Upper lobe of right lung (tissue), 1 donor: ENCODE data around the gene NKX2-3. TPM values are rescaled to one million over a fixed set of nuclear protein-coding genes. Genes with fewer than 3 reads are reported as not detected.

Experiments
- ATAC-seq: fragments of 200-7000 bp; cut with Tn5 transposase; one replicate; pipeline ENCODE4 v1.9.1; 2020; ENCODE audit warnings: mild to moderate bottlenecking, moderate library complexity
- DNase-seq: peaks from one replicate; pipeline ENCODE4 v3.0.0-alpha.2; 2020
- H3K27ac ChIP-seq: fragments of 200-600 bp; one replicate; pipeline ENCODE4 v1.8.0; 2022
- H3K27me3 ChIP-seq: fragments of 200-600 bp; one replicate; pipeline ENCODE4 v1.8.0; 2022; ENCODE audit warnings: mild to moderate bottlenecking
- H3K36me3 ChIP-seq: fragments of 200-600 bp; one replicate; pipeline ENCODE4 v1.8.0; 2022
- H3K4me1 ChIP-seq: fragments of 200-600 bp; one replicate; pipeline ENCODE4 v1.8.0; 2022
- H3K4me3 ChIP-seq: fragments of 200-600 bp; one replicate; pipeline ENCODE4 v1.8.0; 2022; ENCODE audit warnings: mild to moderate bottlenecking
- H3K9me3 ChIP-seq: fragments of 200-600 bp; one replicate; pipeline ENCODE4 v1.8.0; 2022
- intact Hi-C: fragments of 100-400 bp; cut with DNase I; formaldehyde crosslinking; loops from one replicate; pipeline ENCODE4 v1.11.0; 2022
- total RNA-seq: library from RNA; stranded (reverse); fragmentation: NEBNext Ultra II Directional; extraction: Animal tissue kit (Norgen Biotek cat#: 25700); gene quantifications from one replicate; pipeline ENCODE4 v1.2.1, GENCODE V29; 2021
- TF ChIP-seq, protein P1 (sequence below): fragments of 200-600 bp; IDR thresholded peaks from one replicate; pipeline ENCODE4 v1.8.0; 2022; ENCODE audit warnings: antibody characterized with exemption
- donor health status: DM: no; HTN: yes; CAD: no; lungs with severe emphysema.

NKX2-3 gene
- total RNA-seq, 1 donor from 2014 or later: 0.26 TPM

DNA sequence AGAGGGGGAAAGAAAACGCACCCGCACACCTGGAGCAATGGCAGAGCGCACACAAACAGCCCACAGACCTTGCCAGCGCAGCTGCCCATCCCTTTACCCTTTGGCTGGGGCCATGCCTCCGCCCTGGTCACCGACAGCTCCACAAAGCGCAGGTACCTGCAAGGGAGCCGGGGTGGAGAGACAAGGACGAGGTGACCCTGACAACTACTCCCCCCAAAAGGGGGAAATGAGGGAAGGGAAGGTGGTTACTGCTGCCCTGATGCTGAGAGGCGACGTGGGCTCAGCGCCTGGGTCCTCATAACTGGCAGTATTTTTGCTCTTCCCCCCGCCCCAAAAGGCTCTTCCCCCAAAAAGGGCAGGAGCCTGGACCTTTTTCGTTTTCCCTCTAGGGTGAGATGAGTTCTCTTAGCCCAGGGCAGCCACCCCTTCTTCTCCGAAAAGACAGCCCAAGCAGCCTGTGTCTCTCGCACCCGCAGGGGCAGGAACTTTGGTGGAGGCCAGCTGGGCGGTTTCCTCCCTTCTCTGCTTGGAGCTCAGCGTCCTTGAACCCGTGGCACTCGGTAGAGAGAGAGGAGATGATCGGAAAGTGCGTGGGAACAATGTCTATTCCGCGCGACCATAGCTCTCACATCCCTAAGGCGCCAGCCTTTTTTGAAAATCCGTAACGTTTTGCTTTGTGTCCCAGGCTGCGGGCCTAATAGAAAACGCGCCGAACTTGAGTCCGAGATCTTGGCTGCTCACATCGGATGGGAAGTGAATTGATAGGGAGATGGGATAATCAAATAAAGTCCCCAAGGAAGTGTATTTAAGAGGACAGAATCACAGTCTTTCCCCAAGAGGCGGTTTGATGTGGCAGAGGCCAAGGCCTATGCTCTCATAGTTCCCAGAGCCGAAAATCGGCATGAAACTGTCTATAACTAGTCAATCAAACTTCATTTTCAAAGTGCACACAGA, 1.0 kb downstream of the NKX2-3 start:
- no peak for ATAC-seq
- no peak for DNase-seq
- Histone ChIP-seq H3K4me1 (peaks cover 31% of the 10 kb centered on the region), H3K36me3 (no peaks in the 10 kb centered on the region), H3K27me3 (peaks cover 99% of the 10 kb centered on the region), H3K27ac (no peak overlapping the region), H3K9me3 (no peaks in the 10 kb centered on the region), H3K4me3 (no peak overlapping the region)
- intact Hi-C loops: no loop called here
- TF ChIP-seq, protein P1, sequence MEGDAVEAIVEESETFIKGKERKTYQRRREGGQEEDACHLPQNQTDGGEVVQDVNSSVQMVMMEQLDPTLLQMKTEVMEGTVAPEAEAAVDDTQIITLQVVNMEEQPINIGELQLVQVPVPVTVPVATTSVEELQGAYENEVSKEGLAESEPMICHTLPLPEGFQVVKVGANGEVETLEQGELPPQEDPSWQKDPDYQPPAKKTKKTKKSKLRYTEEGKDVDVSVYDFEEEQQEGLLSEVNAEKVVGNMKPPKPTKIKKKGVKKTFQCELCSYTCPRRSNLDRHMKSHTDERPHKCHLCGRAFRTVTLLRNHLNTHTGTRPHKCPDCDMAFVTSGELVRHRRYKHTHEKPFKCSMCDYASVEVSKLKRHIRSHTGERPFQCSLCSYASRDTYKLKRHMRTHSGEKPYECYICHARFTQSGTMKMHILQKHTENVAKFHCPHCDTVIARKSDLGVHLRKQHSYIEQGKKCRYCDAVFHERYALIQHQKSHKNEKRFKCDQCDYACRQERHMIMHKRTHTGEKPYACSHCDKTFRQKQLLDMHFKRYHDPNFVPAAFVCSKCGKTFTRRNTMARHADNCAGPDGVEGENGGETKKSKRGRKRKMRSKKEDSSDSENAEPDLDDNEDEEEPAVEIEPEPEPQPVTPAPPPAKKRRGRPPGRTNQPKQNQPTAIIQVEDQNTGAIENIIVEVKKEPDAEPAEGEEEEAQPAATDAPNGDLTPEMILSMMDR: no peak

DNA sequence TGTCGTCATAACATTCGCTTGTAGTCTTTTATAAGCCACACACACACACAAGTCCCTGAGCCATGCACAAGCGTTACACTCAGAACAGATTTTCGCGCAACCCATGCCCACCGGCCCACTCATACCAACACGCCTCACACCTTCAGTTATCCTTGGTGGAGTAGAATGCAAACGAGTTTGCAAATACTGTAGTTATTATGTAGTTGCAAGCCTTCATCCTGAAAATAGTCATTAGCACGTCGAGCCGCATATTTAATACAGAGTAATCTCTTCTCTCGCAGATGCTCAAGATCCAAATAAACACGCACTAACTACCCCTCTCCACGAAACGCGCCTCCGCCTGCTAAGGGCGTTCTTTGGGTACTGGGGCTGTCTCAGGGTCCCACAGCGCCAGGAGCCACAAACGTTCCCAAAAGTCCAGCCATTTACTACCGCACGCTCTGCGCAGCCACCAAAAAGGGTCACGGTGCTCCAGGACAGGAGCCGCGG, 1.8 kb downstream of the NKX2-3 start:
- H3K4me1 ChIP-seq: peaks cover 31% of the 10 kb centered on the region
- H3K9me3 ChIP-seq: no peaks in the 10 kb centered on the region
- H3K36me3 ChIP-seq: no peaks in the 10 kb centered on the region
- DNase-seq (no peak), ATAC-seq (no peak)
- peaks cover 99% of the 10 kb centered on the region for H3K27me3 ChIP-seq
- H3K4me3 ChIP-seq: peak overlapping the region; percentile 21
- intact Hi-C loops: no loop called here
- TF ChIP-seq, protein P1: no peak
- no peak overlapping the region for H3K27ac ChIP-seq

DNA sequence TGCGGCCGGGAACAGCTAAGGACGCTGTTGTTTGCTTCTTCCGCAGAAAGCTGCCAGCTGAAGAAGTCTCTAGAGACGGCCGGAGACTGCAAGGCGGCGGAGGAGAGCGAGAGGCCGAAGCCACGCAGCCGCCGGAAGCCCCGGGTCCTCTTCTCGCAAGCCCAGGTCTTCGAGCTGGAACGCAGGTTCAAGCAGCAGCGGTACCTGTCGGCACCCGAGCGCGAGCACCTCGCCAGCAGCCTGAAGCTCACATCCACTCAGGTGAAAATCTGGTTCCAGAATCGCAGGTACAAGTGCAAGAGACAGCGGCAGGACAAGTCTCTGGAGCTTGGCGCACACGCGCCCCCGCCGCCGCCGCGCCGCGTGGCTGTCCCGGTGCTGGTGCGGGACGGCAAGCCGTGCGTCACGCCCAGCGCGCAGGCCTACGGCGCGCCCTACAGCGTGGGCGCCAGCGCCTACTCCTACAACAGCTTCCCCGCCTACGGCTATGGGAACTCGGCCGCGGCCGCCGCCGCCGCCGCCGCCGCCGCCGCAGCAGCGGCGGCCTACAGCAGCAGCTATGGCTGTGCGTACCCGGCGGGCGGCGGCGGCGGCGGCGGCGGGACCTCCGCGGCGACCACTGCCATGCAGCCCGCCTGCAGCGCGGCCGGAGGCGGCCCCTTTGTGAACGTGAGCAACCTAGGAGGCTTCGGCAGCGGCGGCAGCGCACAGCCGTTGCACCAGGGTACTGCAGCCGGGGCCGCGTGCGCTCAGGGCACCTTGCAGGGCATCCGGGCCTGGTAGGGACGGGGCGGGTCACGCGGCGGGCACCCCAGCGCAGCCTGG, 2.4 kb downstream of the NKX2-3 start:
- peak overlapping the region; percentile 21 for H3K4me3 ChIP-seq
- TF ChIP-seq, protein P1: no peak
- H3K4me1 ChIP-seq: peaks cover 31% of the 10 kb centered on the region
- no peak overlapping the region for H3K27ac ChIP-seq
- ATAC-seq (peak; percentile 54), DNase-seq (no peak)
- H3K27me3 ChIP-seq: peaks cover 99% of the 10 kb centered on the region
- H3K9me3 ChIP-seq: no peaks in the 10 kb centered on the region
- no peaks in the 10 kb centered on the region for H3K36me3 ChIP-seq
- intact Hi-C loops: no loop called here

DNA sequence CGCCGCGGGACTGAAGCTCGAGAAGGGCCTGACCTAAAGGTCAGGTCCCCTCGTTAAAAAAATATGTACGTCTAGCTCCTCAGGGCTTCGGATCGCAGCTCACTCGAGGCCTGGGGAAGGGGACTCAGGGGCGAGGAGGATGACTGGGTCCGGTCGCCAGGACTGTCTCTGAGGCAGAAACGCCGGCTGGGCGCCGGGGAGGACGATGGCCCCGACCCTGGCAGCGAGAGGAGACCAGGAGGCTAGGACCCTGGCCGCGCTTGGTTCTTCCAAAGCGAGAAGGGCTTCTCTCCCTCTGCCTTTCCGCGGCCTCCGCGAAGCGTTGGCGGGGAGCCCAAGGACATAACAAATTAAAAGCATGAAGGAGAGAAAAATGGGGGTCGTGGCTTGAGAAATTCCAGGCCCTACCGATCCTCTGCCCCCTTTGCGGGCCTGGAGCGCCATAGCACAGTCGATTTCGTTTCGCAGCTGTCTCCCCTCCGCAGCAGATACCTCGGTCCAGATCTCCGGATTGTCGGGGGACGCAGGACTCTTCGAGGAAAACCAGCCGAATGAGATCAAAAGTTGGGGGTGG, 3.1 kb downstream of the NKX2-3 start:
- ATAC-seq: no peak
- TF ChIP-seq, protein P1: no peak
- Histone ChIP-seq H3K36me3 (no peaks in the 10 kb centered on the region), H3K4me1 (peaks cover 31% of the 10 kb centered on the region), H3K9me3 (no peaks in the 10 kb centered on the region), H3K27ac (no peak overlapping the region), H3K4me3 (no peak overlapping the region), H3K27me3 (peaks cover 99% of the 10 kb centered on the region)
- DNase-seq: no peak
- intact Hi-C loops: no loop called here

DNA sequence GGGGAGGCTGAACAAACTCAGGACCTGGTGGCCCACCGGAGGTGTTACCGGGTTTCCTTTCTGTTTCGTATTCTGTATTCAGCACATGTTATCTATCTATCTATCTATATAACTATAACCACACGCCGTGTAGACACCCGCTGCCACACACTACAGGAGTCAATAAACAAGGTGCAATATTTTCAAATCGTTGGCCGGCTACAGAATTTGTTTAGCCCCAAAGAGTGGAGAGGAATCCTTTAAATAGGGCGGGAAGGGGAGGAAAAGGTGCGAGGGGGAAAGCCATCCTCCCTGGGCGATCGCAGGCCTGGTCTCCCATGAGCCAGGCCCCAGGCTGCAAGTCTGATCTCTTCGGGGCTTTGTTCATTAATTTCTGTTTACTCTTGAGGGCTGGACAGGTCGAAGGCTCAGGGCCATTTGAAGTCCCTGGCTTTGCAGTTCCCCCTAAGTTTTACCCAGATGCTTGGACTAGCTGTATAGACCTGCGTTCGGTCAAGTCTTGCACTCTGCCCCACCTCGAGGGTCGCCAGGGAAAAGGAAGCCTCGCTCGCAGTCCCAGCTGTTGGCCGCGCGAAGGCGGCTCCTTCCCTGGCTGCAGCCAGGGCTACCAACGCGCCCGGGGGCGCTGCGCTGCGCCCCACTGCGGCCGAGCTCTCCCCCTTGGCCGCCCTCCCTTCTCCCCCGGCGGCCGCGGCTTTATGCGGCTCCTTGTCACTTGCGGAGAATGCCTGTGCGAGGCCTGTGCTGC, 3.8 kb downstream of the NKX2-3 start:
- no peaks in the 10 kb centered on the region for H3K36me3 ChIP-seq
- H3K27ac ChIP-seq: no peak overlapping the region
- TF ChIP-seq, protein P1: no peak
- H3K4me1 ChIP-seq: peaks cover 31% of the 10 kb centered on the region
- peaks cover 99% of the 10 kb centered on the region for H3K27me3 ChIP-seq
- ATAC-seq (no peak), DNase-seq (no peak)
- H3K9me3 ChIP-seq: no peaks in the 10 kb centered on the region
- peak overlapping the region; percentile 29 for H3K4me3 ChIP-seq
- intact Hi-C loops: no loop called here
